Activated naive CD8-positive, alpha-beta T cell treated with anti-CD3 and anti-CD28 coated beads, Interleukin-2, amount 10 ng/mL, durations not matched to agents 7 days and 5 days (primary cell): ENCODE measurements around the gene RPS2. TPM values are rescaled to one million over a fixed set of nuclear protein-coding genes. Genes with fewer than 3 reads are reported as not detected.
A peak's percentile ranks its signal among the peaks of the same experiment; 100 is the strongest.
"Not testable (repeated sequence)": the region's sequence is repeated elsewhere in the genome, so short reads cannot be mapped to it uniquely, and the experiment has no call there.

Source experiments
- ATAC-seq: fragments of 150-1000 bp; cut with Tn5 transposase; one replicate; pipeline ENCODE4 v1.10.0; 2021; ENCODE audit warnings: low read depth, moderate library complexity
- POLR2A ChIA-PET: fragments of 350-600 bp; sonication (Branson Sonifier 250); formaldehyde crosslinking; loops from one replicate; lab custom pipeline; 2021; ENCODE audit warnings: antibody characterized with exemption; lab: Charles Lee
- DNase-seq: peaks from one replicate; pipeline ENCODE4 v3.0.0; 2021
- H3K27ac Mint-ChIP-seq: one replicate; pipeline ENCODE4 v1.8.0; 2022; ENCODE audit warnings: mild to moderate bottlenecking, mixed read lengths
- H3K27me3 Mint-ChIP-seq: one replicate; pipeline ENCODE4 v1.8.0; 2022; ENCODE audit warnings: mild to moderate bottlenecking, moderate library complexity, mixed read lengths
- H3K36me3 Mint-ChIP-seq: one replicate; pipeline ENCODE4 v1.8.0; 2021; ENCODE audit warnings: mild to moderate bottlenecking, mixed read lengths
- H3K4me1 Mint-ChIP-seq: one replicate; pipeline ENCODE4 v1.8.0; 2021; ENCODE audit warnings: mixed read lengths
- H3K4me3 Mint-ChIP-seq: one replicate; pipeline ENCODE4 v1.8.0; 2022; ENCODE audit warnings: mild to moderate bottlenecking, moderate library complexity, mixed read lengths
- H3K9me3 Mint-ChIP-seq: one replicate; pipeline ENCODE4 v1.8.0; 2021; ENCODE audit warnings: mixed read lengths
- total RNA-seq, 2 experiments: library from RNA; stranded (reverse); gene quantifications; one replicate each; pipeline ENCODE4 v1.2.3, GENCODE V29; 2021

RPS2 gene
- total RNA-seq, 2 experiments from 2014 or later, result 2,404 to 2,409 TPM

DNA sequence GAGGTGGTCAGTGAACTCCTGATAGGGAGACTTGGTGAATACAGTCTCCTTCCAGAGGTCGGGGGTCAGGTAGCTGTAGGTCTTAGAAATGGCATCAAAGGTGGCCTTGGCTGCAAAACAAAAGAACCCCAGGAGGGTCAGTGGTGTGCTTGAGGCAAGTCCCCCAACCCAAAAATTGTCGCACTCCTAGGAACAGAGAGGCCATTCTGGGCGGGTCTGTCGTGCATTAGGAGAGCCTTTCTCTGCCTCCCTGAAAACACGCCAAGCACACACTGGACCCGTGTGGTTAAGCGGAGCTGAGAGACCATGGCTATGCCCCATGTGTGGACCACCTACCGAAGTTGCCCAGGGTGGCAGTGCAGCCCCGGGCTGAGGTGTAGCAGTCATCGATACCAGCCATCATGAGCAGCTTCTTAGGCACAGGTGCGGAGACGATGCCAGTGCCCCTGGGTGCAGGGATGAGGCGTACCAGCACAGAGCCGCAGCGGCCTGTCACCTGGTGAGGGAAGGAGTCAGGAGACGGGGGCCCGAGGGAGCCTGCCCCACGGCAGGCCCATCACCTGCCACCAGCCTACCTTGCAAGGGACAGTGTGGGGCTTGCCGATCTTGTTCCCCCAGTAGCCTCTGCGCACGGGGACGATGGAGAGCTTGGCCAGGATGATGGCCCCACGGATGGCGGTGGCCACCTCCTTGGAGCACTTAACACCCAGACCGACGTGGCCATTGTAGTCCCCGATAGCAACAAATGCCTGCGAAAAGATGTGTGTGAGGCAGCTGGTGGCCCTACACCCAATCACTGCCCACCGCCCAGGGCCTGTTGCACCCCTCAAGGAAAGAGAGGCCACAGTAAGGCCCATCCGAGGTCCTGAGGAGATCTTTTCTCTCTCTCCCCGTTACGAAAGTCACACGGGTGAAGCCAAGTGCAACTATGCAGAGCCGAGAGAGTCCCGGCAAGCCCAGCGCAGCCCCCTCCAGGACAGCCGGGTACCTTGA is 2.2 kb downstream of the RPS2 start:
- not testable (repeated sequence) for DNase-seq, H3K9me3 Mint-ChIP-seq, ATAC-seq, H3K27me3 Mint-ChIP-seq
- Mint-ChIP-seq H3K4me1 (peaks cover 46% of the 10 kb centered on the region), H3K4me3 (peak overlapping the region; percentile 96), H3K27ac (peak overlapping the region; percentile 96), H3K36me3 (peaks cover 22% of the 10 kb centered on the region)
- POLR2A ChIA-PET, result interaction anchor here (1.1 to 2.0 kb wide), 2 partner anchors 9 to 28 kb away, joined by 3 to 9 read pairs; partner anchors contain the start of gene TBL3

DNA sequence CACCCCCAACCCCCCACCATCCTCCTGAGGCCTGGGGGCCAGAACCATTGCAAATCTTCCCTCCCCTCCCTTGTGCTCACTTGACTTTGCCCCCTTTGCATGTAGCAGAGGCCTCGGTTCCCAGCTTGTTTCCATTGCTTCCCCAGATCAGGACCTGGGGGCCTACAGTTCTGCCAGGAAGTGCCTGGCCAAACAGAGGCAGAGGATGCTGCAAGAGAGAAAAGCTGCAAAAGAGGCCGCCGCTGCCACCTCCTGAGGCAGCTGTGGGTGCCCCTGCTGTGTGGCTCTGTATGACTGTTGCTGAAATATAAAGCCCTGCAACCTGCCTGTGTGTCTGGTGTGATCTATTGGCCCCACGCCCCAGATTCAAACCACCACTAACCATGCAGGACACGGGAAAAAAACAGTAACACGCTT is 3.0 kb downstream of the RPS2 start:
- POLR2A ChIA-PET, result interaction anchor here (1.1 to 4.0 kb wide), 2 partner anchors 9 to 29 kb away, joined by 3 to 37 read pairs; partner anchors contain the start of gene TBL3
- Mint-ChIP-seq H3K4me3 (peak overlapping the region; percentile 60), H3K36me3 (peaks cover 22% of the 10 kb centered on the region), H3K27me3 (no peaks in the 10 kb centered on the region), H3K27ac (peak overlapping the region; percentile 48), H3K9me3 (no peaks in the 10 kb centered on the region), H3K4me1 (peaks cover 45% of the 10 kb centered on the region)
- no peak for DNase-seq
- no peak for ATAC-seq

DNA sequence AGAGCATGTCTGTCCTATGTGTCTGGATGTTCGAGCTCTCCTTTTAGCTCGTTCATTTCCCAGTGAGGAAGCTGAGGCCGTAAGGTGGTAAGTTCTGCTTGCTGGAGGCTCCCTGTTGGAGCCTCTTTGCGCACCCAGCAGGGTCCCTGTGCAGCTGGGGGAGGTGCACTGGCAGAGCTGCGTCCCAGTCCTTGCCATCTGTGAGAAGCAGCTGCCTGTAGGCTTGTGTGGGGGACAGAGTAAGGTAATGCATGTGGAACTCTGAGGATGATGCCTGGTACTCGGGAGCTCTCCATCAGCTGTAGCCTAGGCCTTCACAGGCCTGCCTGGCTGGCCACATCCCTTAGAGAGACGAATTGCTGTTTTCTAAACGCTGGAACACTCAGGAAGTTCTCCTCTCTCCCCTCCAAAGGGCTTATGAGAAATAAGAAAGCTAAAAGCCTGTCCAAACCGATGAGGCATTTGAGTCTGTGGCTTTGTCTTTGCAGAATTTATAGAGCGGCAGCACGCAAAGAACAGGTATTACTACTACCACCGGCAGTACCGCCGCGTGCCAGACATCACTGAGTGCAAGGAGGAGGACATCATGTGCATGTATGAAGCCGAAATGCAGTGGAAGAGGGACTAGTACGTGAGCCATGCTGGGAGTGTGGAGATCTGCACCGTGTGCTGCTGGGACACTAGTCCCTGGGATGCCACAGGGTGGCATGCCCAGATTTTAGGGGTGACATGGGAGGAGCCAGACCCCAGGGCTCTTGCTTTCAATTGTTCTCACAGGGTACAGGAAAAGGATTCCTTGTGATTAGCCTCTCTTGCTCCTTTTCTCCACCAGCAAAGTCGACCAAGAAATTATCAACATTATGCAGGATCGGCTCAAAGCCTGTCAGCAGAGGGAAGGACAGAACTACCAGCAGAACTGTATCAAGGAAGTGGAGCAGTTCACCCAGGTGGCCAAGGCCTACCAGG is 3.7 kb downstream of the RPS2 start:
- H3K36me3 Mint-ChIP-seq, result peaks cover 22% of the 10 kb centered on the region
- no peak for ATAC-seq
- no peak for DNase-seq
- peak overlapping the region; percentile 96 for H3K27ac Mint-ChIP-seq
- peak overlapping the region; percentile 97 for H3K4me3 Mint-ChIP-seq
- H3K27me3 Mint-ChIP-seq, result no peaks in the 10 kb centered on the region
- no peaks in the 10 kb centered on the region for H3K9me3 Mint-ChIP-seq
- POLR2A ChIA-PET, result interaction anchor here (0.5 to 4.0 kb wide), 6 partner anchors 9 to 194 kb away, joined by 3 to 37 read pairs (median 4); partner anchors contain the start of genes GFER, MSRB1, TBL3 and TRAF7
- peaks cover 45% of the 10 kb centered on the region for H3K4me1 Mint-ChIP-seq

DNA sequence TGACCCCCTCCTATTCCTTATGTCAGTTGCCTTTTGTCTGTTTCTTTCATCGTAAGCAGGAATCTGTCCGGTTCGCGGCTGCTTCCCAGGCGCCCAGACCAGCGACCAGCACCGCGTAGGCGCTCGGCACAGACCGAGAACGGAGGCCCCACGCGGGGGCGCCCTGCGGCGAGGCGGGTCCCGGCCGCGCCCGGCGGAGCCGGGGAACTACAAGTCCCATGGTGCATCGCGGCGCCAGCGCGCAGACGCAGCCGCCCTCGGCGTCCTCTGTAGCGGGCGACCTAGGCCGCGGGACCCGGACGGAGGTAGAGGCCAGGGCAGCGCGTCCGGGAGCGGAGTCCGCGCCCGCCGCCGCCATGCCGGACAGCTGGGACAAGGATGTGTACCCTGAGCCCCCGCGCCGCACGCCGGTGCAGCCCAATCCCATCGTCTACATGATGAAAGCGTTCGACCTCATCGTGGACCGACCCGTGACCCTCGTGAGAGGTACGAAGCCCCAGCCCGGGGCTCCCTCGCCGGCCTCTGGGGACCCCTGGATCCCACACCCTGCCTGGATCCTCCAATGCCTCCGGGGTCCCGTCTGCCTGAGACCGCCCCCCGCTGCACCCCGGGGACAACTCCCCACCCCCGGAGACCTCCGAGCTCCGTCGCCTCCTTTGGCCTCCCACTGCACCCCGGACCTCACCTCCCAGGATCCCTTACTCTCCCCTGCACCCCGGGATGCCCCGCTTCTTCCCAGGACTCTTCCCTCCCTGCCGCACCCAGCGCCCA is 5.2 kb downstream of the RPS2 start, which contains the start of gene NDUFB10:
NDUFB10 (plus strand) TSS at position 270 of the 771 bp plus-strand sequence; CDS start at position 357, 87 bp downstream.
- Mint-ChIP-seq H3K9me3 (no peaks in the 10 kb centered on the region), H3K36me3 (peaks cover 22% of the 10 kb centered on the region), H3K4me1 (peaks cover 39% of the 10 kb centered on the region), H3K27me3 (no peaks in the 10 kb centered on the region), H3K27ac (peak within 1 kb of the TSS; percentile 96), H3K4me3 (peak within 1 kb of the TSS; percentile 97)
- DNase-seq (peak; percentile 96), ATAC-seq (peak; percentile 84)
- POLR2A ChIA-PET, result interaction anchor here (0.7 to 4.0 kb wide), 3 partner anchors 11 to 180 kb away, joined by 3 to 37 read pairs (median 9); partner anchors contain the start of genes MSRB1 and TBL3

DNA sequence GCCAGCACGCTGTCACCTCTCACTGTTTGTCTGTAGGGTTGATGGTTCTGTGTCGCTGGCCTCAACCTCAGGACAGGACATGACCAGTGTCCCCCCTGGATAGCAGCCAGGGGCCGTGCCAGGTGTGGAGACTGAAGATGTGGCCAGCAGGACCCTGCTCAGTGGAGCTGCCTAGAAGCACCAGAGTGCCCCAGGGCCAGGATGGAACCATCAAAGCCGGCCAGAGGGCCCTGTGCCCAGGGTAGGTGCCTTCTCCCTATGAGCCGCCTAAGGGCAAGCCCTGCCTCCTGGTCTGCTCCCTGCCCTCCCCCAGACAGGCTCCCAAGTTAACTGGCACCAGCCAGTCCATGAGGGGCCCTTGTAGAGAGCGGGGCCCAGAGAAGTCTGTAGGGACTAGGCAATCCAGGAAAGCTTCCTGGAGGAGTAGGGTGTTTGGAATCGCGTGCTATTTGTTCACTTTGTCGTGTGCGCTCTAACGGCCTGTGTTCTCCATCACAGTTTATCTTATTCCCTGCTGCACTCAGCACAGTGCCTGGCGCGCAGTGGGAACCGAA is 5.8 kb downstream of the RPS2 start:
- H3K4me1 Mint-ChIP-seq, result peaks cover 36% of the 10 kb centered on the region

DNA sequence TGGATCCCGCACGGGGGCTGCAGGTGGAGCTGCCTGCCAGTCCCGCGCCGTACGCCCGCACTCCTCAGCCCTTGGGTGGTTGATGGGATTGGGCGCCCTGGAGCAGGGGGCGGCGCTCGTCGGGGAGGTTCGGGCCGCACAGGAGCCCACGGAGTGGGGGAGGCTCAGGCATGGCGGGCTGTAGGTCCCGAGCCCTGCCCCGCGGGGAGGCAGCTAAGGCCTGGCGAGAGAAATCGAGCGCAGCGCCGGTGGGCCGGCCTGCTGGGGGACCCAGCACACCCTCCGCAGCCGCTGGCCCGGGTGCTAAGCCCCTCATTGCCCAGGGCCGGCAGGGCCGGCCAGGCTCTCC is 6.5 kb downstream of the RPS2 start:
- Mint-ChIP-seq H3K4me1 (peaks cover 30% of the 10 kb centered on the region), H3K36me3 (peaks cover 12% of the 10 kb centered on the region)
- not testable (repeated sequence) for DNase-seq, H3K9me3 Mint-ChIP-seq, ATAC-seq, H3K27ac Mint-ChIP-seq, H3K27me3 Mint-ChIP-seq, H3K4me3 Mint-ChIP-seq
- POLR2A ChIA-PET, result interaction anchor here (0.6 to 4.0 kb wide), 2 partner anchors 12 to 358 kb away, joined by 5 to 37 read pairs; partner anchors contain the start of gene TBL3

More for the DNA sequence above, 5.8 kb downstream of the RPS2 start:
- peak; percentile 5 for ATAC-seq
- no peak for DNase-seq
- Mint-ChIP-seq H3K4me3 (peak overlapping the region; percentile 97), H3K27me3 (no peaks in the 10 kb centered on the region), H3K36me3 (peaks cover 17% of the 10 kb centered on the region), H3K9me3 (no peaks in the 10 kb centered on the region), H3K27ac (peak overlapping the region; percentile 96)
- POLR2A ChIA-PET, result interaction anchor here (4.0 kb wide), 1 partner anchor 12 kb away, joined by 37 read pairs; the partner anchor contains the start of gene TBL3

DNA sequence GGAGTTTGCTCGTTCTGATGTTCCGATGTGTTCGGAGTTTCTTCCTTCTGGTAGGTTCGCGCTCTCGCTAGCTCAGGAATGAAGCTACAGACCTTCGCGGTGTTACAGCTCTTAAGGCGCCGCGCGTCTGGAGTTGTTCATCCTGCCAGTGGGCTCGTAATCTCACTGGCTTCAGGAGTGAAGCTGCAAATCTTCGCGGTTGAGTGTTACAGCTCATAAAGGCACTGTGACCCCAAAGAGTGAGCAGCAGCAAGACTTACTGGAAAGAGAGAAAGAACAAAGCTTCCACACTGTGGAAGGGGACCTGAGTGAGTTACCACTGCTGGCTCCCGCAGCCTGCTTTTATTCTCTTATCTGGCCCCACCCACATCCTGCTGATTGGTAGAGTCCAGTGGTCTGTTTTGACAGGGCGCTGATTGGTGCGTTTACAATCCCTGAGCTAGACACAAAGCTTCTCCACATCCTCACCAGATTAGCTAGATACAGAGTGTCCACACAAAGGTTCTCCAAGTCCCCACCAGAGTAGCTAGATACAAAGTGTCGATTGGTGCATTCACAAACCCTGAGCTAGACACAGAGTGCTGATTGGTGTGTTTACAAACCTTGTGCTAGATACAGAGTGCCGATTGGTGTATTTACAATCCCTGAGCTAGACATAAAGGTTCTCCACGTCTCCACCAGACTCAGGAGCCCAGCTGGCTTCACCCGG is 7.0 kb downstream of the RPS2 start:
- POLR2A ChIA-PET, result interaction anchor here (0.6 to 4.0 kb wide), 2 partner anchors 13 to 359 kb away, joined by 5 to 37 read pairs; partner anchors contain the start of gene TBL3
- H3K27ac Mint-ChIP-seq, ATAC-seq, H3K9me3 Mint-ChIP-seq, H3K36me3 Mint-ChIP-seq, H3K4me3 Mint-ChIP-seq, DNase-seq, H3K27me3 Mint-ChIP-seq: not testable (repeated sequence)
- H3K4me1 Mint-ChIP-seq, result peaks cover 26% of the 10 kb centered on the region

DNA sequence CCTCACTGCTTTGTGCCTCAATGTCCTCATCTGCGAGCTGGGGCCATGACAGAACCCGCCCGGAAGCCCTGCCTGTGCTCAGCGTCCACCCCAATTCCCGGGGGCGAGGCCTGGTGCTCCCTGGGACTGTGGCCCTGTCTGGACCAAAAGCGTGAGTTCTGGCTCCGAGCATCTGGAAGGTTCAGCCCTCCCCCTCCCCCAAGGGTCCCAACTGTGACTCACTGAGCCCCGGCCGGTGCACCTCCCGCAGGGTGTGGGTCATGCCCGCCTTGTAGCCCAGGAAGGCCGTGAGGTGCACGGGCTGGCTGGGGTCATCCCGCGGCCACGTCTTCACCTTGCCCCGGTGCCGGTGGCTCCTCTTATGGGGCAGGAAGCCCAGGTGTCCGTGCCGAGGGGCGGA is 10.9 kb downstream of the RPS2 start:
- ATAC-seq (no peak), DNase-seq (no peak)
- Mint-ChIP-seq H3K4me1 (no peaks in the 10 kb centered on the region), H3K9me3 (no peaks in the 10 kb centered on the region), H3K36me3 (no peaks in the 10 kb centered on the region), H3K4me3 (no peak overlapping the region), H3K27me3 (peaks cover 2% of the 10 kb centered on the region), H3K27ac (no peak overlapping the region)
- POLR2A ChIA-PET, result interaction anchor here (0.7 to 1.9 kb wide), 2 partner anchors 11 to 18 kb away, joined by 3 to 6 read pairs; partner anchors contain the start of genes RPS2 and TBL3

DNA sequence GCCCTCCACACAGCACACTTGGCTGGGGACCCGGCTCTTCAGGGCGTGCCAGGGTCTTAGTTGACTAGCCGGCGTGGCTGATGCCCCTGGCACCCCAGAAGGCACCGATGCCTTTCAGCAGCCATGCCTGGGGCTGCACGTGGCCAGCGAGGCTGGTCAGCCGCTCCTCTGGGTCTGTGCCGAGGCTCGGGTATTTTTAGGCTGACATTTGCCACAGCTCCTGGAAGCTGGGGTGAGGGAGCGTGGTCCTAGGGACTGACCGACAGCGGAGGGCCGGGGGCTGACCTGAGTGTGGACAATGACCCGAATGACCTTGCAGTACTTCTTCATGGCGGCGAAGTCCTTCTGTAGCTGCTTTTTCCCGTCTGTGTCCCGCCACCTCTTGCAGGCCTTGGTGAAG is 14.1 kb downstream of the RPS2 start:
- no peak for DNase-seq
- no peak overlapping the region for H3K4me3 Mint-ChIP-seq
- no peak overlapping the region for H3K27ac Mint-ChIP-seq
- ATAC-seq, result no peak
- H3K36me3 Mint-ChIP-seq, result no peaks in the 10 kb centered on the region
- no peaks in the 10 kb centered on the region for H3K4me1 Mint-ChIP-seq
- H3K27me3 Mint-ChIP-seq, result peaks cover 2% of the 10 kb centered on the region
- H3K9me3 Mint-ChIP-seq, result no peaks in the 10 kb centered on the region
- POLR2A ChIA-PET, result interaction anchor here (0.7 to 3.7 kb wide), 2 partner anchors 14 to 21 kb away, joined by 3 to 16 read pairs; partner anchors contain the start of gene RPS2

DNA sequence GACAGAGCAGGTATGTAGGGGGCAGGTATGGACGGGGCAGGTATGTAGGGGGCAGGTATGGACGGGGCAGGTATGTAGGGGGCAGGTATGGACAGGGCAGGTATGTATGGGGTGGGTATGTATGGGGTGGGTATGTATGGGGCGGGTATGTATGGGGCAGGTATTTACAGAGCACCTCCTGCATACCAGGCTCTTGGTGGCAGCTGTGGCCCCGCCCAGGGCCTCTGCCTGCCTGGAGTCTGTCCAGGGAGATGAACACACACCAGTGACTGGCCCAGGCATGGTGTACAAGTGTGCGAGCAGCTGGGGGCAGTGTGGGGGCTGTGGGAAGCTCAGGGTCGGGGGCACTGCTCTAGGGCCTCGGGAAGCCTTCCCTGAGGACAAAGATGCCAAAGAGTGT is 14.6 kb downstream of the RPS2 start:
- Mint-ChIP-seq H3K36me3 (no peaks in the 10 kb centered on the region), H3K27me3 (peaks cover 2% of the 10 kb centered on the region), H3K4me3 (no peak overlapping the region), H3K27ac (no peak overlapping the region), H3K4me1 (no peaks in the 10 kb centered on the region), H3K9me3 (no peaks in the 10 kb centered on the region)
- ATAC-seq (no peak), DNase-seq (no peak)
- POLR2A ChIA-PET, result interaction anchor here (0.7 to 3.7 kb wide), 2 partner anchors 15 to 21 kb away, joined by 3 to 16 read pairs; partner anchors contain the start of gene RPS2

DNA sequence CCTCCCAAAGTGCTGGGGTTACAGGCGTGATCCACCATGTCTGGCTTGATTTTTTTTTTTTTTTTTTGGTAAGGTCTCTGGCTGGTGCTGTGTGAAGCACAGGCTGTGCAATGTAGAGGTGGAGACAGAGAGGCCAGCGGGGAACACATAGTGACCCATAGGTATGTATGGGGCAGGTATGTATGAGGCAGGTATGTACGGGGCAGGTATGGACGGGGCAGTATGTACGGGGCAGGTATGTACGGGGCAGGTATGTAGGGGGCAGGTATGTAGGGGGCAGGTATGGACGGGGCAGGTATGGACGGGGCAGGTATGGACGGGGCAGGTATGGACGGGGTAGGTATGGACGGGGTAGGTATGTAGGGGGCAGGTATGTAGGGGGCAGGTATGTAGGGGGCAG is 15.1 kb downstream of the RPS2 start:
- DNase-seq (no peak), ATAC-seq (no peak)
- Mint-ChIP-seq H3K27me3 (peaks cover 2% of the 10 kb centered on the region), H3K4me3 (no peak overlapping the region), H3K27ac (no peak overlapping the region), H3K4me1 (no peaks in the 10 kb centered on the region), H3K9me3 (no peaks in the 10 kb centered on the region), H3K36me3 (no peaks in the 10 kb centered on the region)
- POLR2A ChIA-PET, result interaction anchor here (3.7 kb wide), 1 partner anchor 16 kb away, joined by 16 read pairs; the partner anchor contains the start of gene RPS2
